K562 (cell line): ENCODE data around the gene RFLNA. TPM values are rescaled to one million over a fixed set of nuclear protein-coding genes. Genes with fewer than 3 reads are reported as not detected.

Source experiments
- BRCA1 ChIP-seq, 2 experiments: fragments of 450-650 bp in 1 of 2; sonication (generic) in 1 of 2; formaldehyde crosslinking in 1 of 2; IDR thresholded peaks; 2 replicates each; pipeline versions ENCODE4 v1.5.0 to v1.6.1; 2017 to 2020; ENCODE audit warnings: mild to moderate bottlenecking in 1 of 2, missing genetic modification reagents in 1 of 2
- CBFA2T3 ChIP-seq: fragments of 450-650 bp; IDR thresholded peaks from 2 replicates; pipeline ENCODE4 v1.6.1; 2017
- ELF2 ChIP-seq: fragments of 250-450 bp; sonication (Bioruptor Pico); IDR thresholded peaks from 2 replicates; pipeline ENCODE4 v1.5.0; 2021; ENCODE audit warnings: mild to moderate bottlenecking
- ESRRB ChIP-seq: fragments of 250-450 bp; sonication (Bioruptor Pico); IDR thresholded peaks from 2 replicates; pipeline ENCODE4 v1.5.0; 2020; ENCODE audit warnings: mild to moderate bottlenecking, moderate library complexity, borderline replicate concordance
- FIP1L1 ChIP-seq: fragments of 200-400 bp; formaldehyde crosslinking; IDR thresholded peaks from 2 replicates; pipeline ENCODE4 v1.6.1; 2018; ENCODE audit warnings: mild to moderate bottlenecking, low read depth, low read length; ENCODE audit not compliant: poor library complexity, severe bottlenecking
- HLTF ChIP-seq: fragments of 450-650 bp; IDR thresholded peaks from 2 replicates; pipeline ENCODE4 v1.6.1; 2016
- IRF2 ChIP-seq: sonication (generic); formaldehyde crosslinking; IDR thresholded peaks from 2 replicates; pipeline ENCODE4 v1.8.1; 2022; ENCODE audit warnings: mild to moderate bottlenecking, missing genetic modification reagents
- NFIC ChIP-seq: fragments of 450-650 bp; IDR thresholded peaks from 2 replicates; pipeline ENCODE4 v1.6.1; 2017; ENCODE audit warnings: mild to moderate bottlenecking, inconsistent platforms
- NR2C2 ChIP-seq, 2 experiments: fragments of 200-800 bp in 1 of 2; sonication (Bioruptor generic) in 1 of 2; sonication (generic) in 1 of 2; formaldehyde crosslinking in 1 of 2; IDR thresholded peaks; 2 replicates each; pipeline versions ENCODE4 v1.6.1 to v1.8.0; 2016 to 2022; ENCODE audit warnings: mild to moderate bottlenecking in 1 of 2, missing compliant biosample characterization in 1 of 2, missing genetic modification characterization in 1 of 2, missing genetic modification reagents in 1 of 2
- PYGO2 ChIP-seq: fragments of 450-650 bp; IDR thresholded peaks from 2 replicates; pipeline ENCODE4 v1.6.1; 2016; ENCODE audit warnings: mild to moderate bottlenecking, missing genetic modification characterization, moderate library complexity, missing compliant biosample characterization
- SAFB2 ChIP-seq: fragments of 200-400 bp; formaldehyde crosslinking; IDR thresholded peaks from 2 replicates; pipeline ENCODE4 v1.6.1; 2018; ENCODE audit warnings: borderline replicate concordance, low read length, low read depth, moderate library complexity; ENCODE audit not compliant: severe bottlenecking
- U2AF2 ChIP-seq: fragments of 200-400 bp; formaldehyde crosslinking; optimal IDR thresholded peaks from 2 replicates; pipeline ENCODE3; 2017; ENCODE audit warnings: low read depth, mild to moderate bottlenecking, low read length
- WHSC1 ChIP-seq: IDR thresholded peaks from one replicate; pipeline ENCODE4 v1.6.1; 2012; ENCODE audit warnings: low read length, control low read depth, inconsistent platforms
- ZC3H11A ChIP-seq: IDR thresholded peaks from 2 replicates; pipeline ENCODE4 v1.6.1; 2012; ENCODE audit warnings: low read depth, low read length, improper control_type of control experiment
- ZFP1 ChIP-seq: fragments of 450-650 bp; formaldehyde crosslinking; IDR thresholded peaks from 2 replicates; pipeline ENCODE4 v1.4.0; 2020; ENCODE audit warnings: mild to moderate bottlenecking, mixed read lengths
- ZNF766 ChIP-seq: fragments of 200-800 bp; sonication (Bioruptor generic); conservative IDR thresholded peaks from 2 replicates; pipeline ENCODE4 v1.6.1; 2016; ENCODE audit warnings: missing genetic modification characterization, missing compliant biosample characterization
- polyA plus RNA-seq, 8 experiments: library from polyadenylated mRNA; depleted of rRNA in 4 of 8; stranded (reverse) in 5 of 8; unstranded in 3 of 8; fragments of >200 nt; fragmentation: Nextera tagmentation in 2 of 8; fragmentation: Illumina TruSeq in 1 of 8; extraction: Ambion mirVana in 2 of 8; extraction: Trizol in 1 of 8; gene quantifications; 2 replicates each; pipeline versions ENCODE4 v1.2.1 to v1.2.3, GENCODE V29; 2011 to 2014; ENCODE audit warnings: inconsistent platforms in 1 of 8, missing spikeins in 1 of 8
- total RNA-seq, 7 experiments: library from RNA; depleted of rRNA in 6 of 7; stranded (reverse); fragments of >200 nt in 6 of 7; fragmentation: Illumina TruSeq in 2 of 7; extraction: Trizol in 2 of 7; gene quantifications; 2 replicates each; pipeline versions ENCODE4 v1.2.1 to v1.2.3, GENCODE V29; 2011 to 2021; ENCODE audit warnings: low replicate concordance in 1 of 7
- TF ChIP-seq, protein P1 (sequence below): sonication (generic); formaldehyde crosslinking; IDR thresholded peaks from 2 replicates; pipeline ENCODE4 v1.5.0; 2020; ENCODE audit warnings: missing genetic modification reagents
- TF ChIP-seq, protein P2 (sequence below): sonication (generic); formaldehyde crosslinking; IDR thresholded peaks from 2 replicates; pipeline ENCODE4 v1.8.1; 2023; ENCODE audit warnings: missing genetic modification reagents, mild to moderate bottlenecking, borderline replicate concordance
- TF ChIP-seq, protein P3 (sequence below), 2 experiments: fragments of 250-450 bp in 1 of 2; fragments of 450-650 bp in 1 of 2; sonication (Bioruptor Pico) in 1 of 2; IDR thresholded peaks; 2 replicates each; pipeline versions ENCODE4 v1.6.1 to v1.8.0; 2016 to 2021; ENCODE audit warnings: mild to moderate bottlenecking in 2 of 2, moderate library complexity in 2 of 2, missing compliant biosample characterization in 1 of 2, missing genetic modification characterization in 1 of 2

The RFLNA gene
- total and polyA plus RNA-seq, 9 of the 15 experiments (the other 6 are each of a cell fraction or from before 2014, with no cell fraction given): not detected

DNA sequence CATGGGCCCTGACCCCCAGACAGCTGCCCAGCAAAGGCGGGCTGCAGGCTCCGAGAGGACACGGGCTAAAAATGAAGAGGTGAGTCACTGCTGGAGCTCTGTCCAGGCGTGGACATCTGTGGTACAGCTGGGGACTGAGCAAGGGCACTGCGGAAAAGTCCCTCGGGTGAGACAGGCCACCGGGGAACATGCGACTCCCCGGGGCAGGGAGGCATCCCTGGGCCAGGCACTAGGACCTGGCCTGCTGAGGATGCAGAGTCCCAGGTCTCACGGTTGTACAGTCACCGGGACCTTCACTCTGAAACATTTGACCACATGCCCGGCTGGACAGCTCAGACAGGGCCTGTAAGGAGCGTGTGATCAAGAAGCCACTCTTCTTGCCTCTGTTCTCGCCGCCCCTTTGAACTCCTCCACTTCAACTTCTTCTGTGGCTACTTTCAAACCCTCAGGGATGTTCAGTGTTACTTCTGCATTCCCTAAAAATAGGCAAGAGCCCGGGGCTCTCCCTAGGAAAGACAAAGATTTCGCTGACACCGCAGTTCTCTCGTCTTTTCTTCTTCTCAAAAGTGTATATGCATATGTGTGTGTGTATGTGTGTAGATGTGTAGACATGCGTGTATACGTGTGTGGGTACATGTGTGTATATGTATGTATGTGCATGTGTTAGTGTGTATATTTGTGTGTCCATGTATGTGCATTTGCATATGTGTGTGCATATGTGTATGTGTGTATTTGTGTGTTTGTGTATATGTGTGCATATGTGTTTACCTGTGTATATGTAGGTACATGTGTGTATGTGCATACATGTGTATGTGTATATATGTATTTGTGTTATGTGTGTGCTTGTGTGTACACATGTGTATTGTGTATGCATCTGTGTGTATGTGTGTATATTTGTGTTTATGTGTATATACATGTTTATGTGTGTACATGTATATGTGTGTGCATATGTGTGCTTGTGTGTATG lies 5.0 kb upstream of the RFLNA start (continued):
- TF ChIP-seq ZNF766 (no peak), NR2C2 (CRISPR knock-in tag; IDR thresholded peaks at IDR 0.05) (no peak), NR2C2 (tag; IDR thresholded peaks at IDR 0.05) (no peak), U2AF2 (no peak), HLTF (no peak), BRCA1 (IDR thresholded peaks at IDR 0.05) (no peak), BRCA1 (CRISPR knock-in tag; IDR thresholded peaks at IDR 0.05) (no peak), SAFB2 (no peak), IRF2 (no peak), NFIC (0 out of 2 replicates have a peak, but pooled peaks have one; percentile 4), ZFP1 (CRISPR knock-in tag) (no peak), PYGO2 (tag) (no peak), FIP1L1 (no peak), WHSC1 (no peak), CBFA2T3 (0 out of 2 replicates have a peak, but pooled peaks have one; percentile 2), ESRRB (no peak), ZC3H11A (no peak), ELF2 (no peak)
- TF ChIP-seq, protein P1, sequence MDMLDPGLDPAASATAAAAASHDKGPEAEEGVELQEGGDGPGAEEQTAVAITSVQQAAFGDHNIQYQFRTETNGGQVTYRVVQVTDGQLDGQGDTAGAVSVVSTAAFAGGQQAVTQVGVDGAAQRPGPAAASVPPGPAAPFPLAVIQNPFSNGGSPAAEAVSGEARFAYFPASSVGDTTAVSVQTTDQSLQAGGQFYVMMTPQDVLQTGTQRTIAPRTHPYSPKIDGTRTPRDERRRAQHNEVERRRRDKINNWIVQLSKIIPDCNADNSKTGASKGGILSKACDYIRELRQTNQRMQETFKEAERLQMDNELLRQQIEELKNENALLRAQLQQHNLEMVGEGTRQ: no peak
- TF ChIP-seq, protein P2, sequence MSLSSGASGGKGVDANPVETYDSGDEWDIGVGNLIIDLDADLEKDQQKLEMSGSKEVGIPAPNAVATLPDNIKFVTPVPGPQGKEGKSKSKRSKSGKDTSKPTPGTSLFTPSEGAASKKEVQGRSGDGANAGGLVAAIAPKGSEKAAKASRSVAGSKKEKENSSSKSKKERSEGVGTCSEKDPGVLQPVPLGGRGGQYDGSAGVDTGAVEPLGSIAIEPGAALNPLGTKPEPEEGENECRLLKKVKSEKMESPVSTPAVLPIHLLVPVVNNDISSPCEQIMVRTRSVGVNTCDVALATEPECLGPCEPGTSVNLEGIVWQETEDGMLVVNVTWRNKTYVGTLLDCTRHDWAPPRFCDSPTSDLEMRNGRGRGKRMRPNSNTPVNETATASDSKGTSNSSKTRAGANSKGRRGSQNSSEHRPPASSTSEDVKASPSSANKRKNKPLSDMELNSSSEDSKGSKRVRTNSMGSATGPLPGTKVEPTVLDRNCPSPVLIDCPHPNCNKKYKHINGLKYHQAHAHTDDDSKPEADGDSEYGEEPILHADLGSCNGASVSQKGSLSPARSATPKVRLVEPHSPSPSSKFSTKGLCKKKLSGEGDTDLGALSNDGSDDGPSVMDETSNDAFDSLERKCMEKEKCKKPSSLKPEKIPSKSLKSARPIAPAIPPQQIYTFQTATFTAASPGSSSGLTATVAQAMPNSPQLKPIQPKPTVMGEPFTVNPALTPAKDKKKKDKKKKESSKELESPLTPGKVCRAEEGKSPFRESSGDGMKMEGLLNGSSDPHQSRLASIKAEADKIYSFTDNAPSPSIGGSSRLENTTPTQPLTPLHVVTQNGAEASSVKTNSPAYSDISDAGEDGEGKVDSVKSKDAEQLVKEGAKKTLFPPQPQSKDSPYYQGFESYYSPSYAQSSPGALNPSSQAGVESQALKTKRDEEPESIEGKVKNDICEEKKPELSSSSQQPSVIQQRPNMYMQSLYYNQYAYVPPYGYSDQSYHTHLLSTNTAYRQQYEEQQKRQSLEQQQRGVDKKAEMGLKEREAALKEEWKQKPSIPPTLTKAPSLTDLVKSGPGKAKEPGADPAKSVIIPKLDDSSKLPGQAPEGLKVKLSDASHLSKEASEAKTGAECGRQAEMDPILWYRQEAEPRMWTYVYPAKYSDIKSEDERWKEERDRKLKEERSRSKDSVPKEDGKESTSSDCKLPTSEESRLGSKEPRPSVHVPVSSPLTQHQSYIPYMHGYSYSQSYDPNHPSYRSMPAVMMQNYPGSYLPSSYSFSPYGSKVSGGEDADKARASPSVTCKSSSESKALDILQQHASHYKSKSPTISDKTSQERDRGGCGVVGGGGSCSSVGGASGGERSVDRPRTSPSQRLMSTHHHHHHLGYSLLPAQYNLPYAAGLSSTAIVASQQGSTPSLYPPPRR (CRISPR knock-in tag): no peak
- TF ChIP-seq, protein P3, sequence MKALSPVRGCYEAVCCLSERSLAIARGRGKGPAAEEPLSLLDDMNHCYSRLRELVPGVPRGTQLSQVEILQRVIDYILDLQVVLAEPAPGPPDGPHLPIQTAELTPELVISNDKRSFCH (CRISPR knock-in tag; IDR thresholded peaks at IDR 0.05): no peak
- TF ChIP-seq, protein P3 (tag; IDR thresholded peaks at IDR 0.05): no peak
